ENCODE data around the gene ANAPC15. TPM values are rescaled to one million over a fixed set of nuclear protein-coding genes. Genes with fewer than 3 reads are reported as not detected.

The ANAPC15 gene
- total and polyA plus RNA-seq, 2 of the 4 experiments (the other 2 are of a cell fraction) = 66.3 to 84.2 TPM

DNA sequence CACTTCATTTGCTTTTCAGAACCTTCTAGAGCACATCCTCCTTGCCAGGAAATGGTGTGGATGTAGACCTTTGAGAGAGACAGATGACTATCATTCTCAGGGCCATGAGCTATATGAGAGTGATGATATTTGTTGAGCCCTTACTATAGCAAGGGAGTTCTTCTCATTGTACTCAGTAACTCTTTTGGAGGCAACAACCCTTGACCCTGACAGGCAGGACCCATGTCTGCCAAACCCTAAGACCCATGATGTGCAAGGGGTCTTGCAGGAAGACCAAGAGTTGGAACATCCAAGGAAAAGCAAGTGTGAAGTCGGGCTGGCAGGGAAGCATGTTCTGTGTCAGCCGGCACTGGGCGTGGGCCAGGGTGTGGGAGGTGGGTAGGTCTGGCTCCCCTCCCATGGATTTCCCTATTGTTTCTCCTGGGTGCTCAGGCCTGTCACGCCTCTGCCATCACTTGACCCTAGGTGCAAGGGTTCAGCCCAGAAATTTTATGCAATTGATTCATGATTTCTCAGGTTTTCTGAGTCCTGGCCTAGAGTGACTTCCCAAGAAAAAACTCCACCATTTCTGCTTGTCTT is 24.3 kb upstream of the ANAPC15 start:
- Histone ChIP-seq H3K36me3 (ENCODE audit: control insufficient read depth, insufficient read depth, low read length) (no peaks in the 10 kb centered on the region), H3K4me2 (ENCODE audit: low read depth, low read length) (no peak overlapping the region), H3K56ac (ENCODE audit: extremely low read depth, insufficient read depth, low read length) (no peak overlapping the region), H4K91ac (ENCODE audit: insufficient read depth, low read depth, low read length) (peak overlapping the region; percentile 52; the same call in 1 of the 2 replicates), H3K4ac (ENCODE audit: low read depth, low read length) (peak overlapping the region; percentile 51), H2AK9ac (replicated peaks; ENCODE audit: low read depth, low read length, poor library complexity) (no peak overlapping the region), H2BK20ac (ENCODE audit: low read depth, low read length) (peak overlapping the region; percentile 73), H2BK5ac (ENCODE audit: low read depth, low read length, poor library complexity, severe bottlenecking) (peak overlapping the region; percentile 78), H3K27me3 (ENCODE audit: control insufficient read depth, insufficient read depth, low read length) (peaks cover 4% of the 10 kb centered on the region), H4K8ac (ENCODE audit: low read depth in 2 of 2, low read length in 2 of 2) (peak overlapping the region; percentile 24 to 37; a peak in 1 of 4 replicates), H3K4me3 (ENCODE audit: insufficient read depth, low read depth, low read length) (no peak overlapping the region), H3K79me1 (ENCODE audit: low read depth in 1 of 2, low read length in 2 of 2) (no peaks in the 10 kb centered on the region), H4K5ac (ENCODE audit: low read depth, low read length) (peak overlapping the region; percentile 64; the same call in 1 of the 2 replicates), H2BK120ac (ENCODE audit: low read depth, low read length) (peak overlapping the region; percentile 69), H3K4me1 (ENCODE audit: control insufficient read depth, insufficient read depth, low read length) (peaks cover 14% of the 10 kb centered on the region), H2AK5ac (ENCODE audit: low read depth, low read length) (peak overlapping the region; percentile 66; the same call in 1 of the 2 replicates), H3K14ac (replicated peaks; ENCODE audit: low read depth, low read length) (peak overlapping the region; percentile 38), H3K9me1 (ENCODE audit: insufficient read depth, low read length) (peaks cover 10% of the 10 kb centered on the region), H4K20me1 (ENCODE audit: insufficient read depth, low read length) (no peaks in the 10 kb centered on the region), H3K9ac (ENCODE audit: low read depth, low read length) (no peak overlapping the region), H2AFZ (replicated peaks; ENCODE audit: low read length, poor library complexity) (no peak overlapping the region), H3K27ac (ENCODE audit: insufficient read depth, low read length) (no peak overlapping the region), H2BK15ac (ENCODE audit: low read depth, low read length) (peak overlapping the region; percentile 70; the same call in 2 of the 3 replicates), H3K23ac (ENCODE audit: low read depth, low read length) (no peak overlapping the region), H3K9me3 (ENCODE audit: control insufficient read depth, insufficient read depth, low read length) (no peaks in the 10 kb centered on the region), H3K18ac (ENCODE audit: low read depth, low read length) (peak overlapping the region; percentile 11; the same call in 1 of the 2 replicates)
- in situ Hi-C loops (cut with MboI; ENCODE audit: low sequenced_read_pairs) (no loop called here), dilution Hi-C loops (cut with HindIII; ENCODE audit: low sequenced_read_pairs, unreplicated experiment) (no loop called here), intact Hi-C loops (cut with micrococcal nuclease) (no loop called here)
- BruUV-seq (replicated peaks) = no TSS peak
- TF ChIP-seq MXI1 (IDR thresholded peaks at IDR 0.05; ENCODE audit: borderline replicate concordance, low read depth, low read length) = no peak
- TF ChIP-seq SMC3 (IDR thresholded peaks at IDR 0.05; ENCODE audit: low read depth, low read length) = no peak
- TF ChIP-seq, protein P1, sequence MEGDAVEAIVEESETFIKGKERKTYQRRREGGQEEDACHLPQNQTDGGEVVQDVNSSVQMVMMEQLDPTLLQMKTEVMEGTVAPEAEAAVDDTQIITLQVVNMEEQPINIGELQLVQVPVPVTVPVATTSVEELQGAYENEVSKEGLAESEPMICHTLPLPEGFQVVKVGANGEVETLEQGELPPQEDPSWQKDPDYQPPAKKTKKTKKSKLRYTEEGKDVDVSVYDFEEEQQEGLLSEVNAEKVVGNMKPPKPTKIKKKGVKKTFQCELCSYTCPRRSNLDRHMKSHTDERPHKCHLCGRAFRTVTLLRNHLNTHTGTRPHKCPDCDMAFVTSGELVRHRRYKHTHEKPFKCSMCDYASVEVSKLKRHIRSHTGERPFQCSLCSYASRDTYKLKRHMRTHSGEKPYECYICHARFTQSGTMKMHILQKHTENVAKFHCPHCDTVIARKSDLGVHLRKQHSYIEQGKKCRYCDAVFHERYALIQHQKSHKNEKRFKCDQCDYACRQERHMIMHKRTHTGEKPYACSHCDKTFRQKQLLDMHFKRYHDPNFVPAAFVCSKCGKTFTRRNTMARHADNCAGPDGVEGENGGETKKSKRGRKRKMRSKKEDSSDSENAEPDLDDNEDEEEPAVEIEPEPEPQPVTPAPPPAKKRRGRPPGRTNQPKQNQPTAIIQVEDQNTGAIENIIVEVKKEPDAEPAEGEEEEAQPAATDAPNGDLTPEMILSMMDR (conservative IDR thresholded peaks at IDR 0.05; ENCODE audit: low read depth, low read length) = no peak
- no peak for TF ChIP-seq RCOR1 (IDR thresholded peaks at IDR 0.05; ENCODE audit: insufficient replicate concordance, low read length)
- TF ChIP-seq MAFK (IDR thresholded peaks at IDR 0.05; ENCODE audit: low read depth, low read length) = no peak
- no peak for TF ChIP-seq FOS (IDR thresholded peaks at IDR 0.05; ENCODE audit: low read depth, low read length)
- ATAC-seq (ENCODE audit: low read depth) = no peak
- no peak for DNase-seq
- 96% methylated on average over 3 of the region's 4 CpGs; no CpG with 5 or more reads in 1 of the 2 experiments for WGBS, 2 experiments (ENCODE audit: extremely low coverage in 2 of 2, insufficient read length in 1 of 2)
- ChIA-PET POLR2A (ENCODE audit: unreplicated experiment) (no interaction called here), CTCF (no interaction called here)
